Mucosa of descending colon (tissue), 3 donors: ENCODE results near the gene WWP2. TPM values are rescaled to one million over a fixed set of nuclear protein-coding genes. Genes with fewer than 3 reads are reported as not detected.

Source experiments
- ATAC-seq: fragments of 200-7000 bp; cut with Tn5 transposase; one replicate; pipeline ENCODE4 v1.9.1; 2020; ENCODE audit warnings: mild to moderate bottlenecking, moderate library complexity
- DNase-seq, 3 donors: peaks; one replicate each; pipeline ENCODE4 v3.0.0-alpha.2; 2020
- H3K36me3 ChIP-seq: fragments of 200-600 bp; one replicate; pipeline ENCODE4 v1.8.0; 2021; ENCODE audit warnings: low read depth, mild to moderate bottlenecking
- H3K4me1 ChIP-seq: fragments of 200-600 bp; one replicate; pipeline ENCODE4 v1.8.0; 2021; ENCODE audit warnings: low read depth, mild to moderate bottlenecking
- H3K4me3 ChIP-seq: fragments of 200-600 bp; one replicate; pipeline ENCODE4 v1.8.0; 2021; ENCODE audit warnings: mild to moderate bottlenecking
- H3K9me3 ChIP-seq: fragments of 200-600 bp; one replicate; pipeline ENCODE4 v1.8.0; 2021; ENCODE audit warnings: mild to moderate bottlenecking
- CTCF ChIP-seq: fragments of 200-600 bp; IDR thresholded peaks from one replicate; pipeline ENCODE4 v1.8.0; 2022; ENCODE audit warnings: antibody characterized with exemption, mild to moderate bottlenecking
- intact Hi-C, 2 donors: fragments of 100-400 bp; cut with DNase I in 1 of 2; cut with micrococcal nuclease in 1 of 2; formaldehyde crosslinking; loops; one replicate each; pipeline versions ENCODE4 v1.11.0 to v1.11.1; 2022; cut with DNase I, micrococcal nuclease
- total RNA-seq, 3 donors: library from RNA; stranded (reverse); fragmentation: NEBNext Ultra II Directional in 2 of 3; extraction: Animal tissue kit (Norgen Biotek cat#: 25700) in 2 of 3; gene quantifications; one replicate each; pipeline versions ENCODE4 v1.2.1 to v1.2.4, GENCODE V29; 2021 to 2023
- donor health status: DM: no; HTN: no; CAD: no; lungs with moderate emphysema.
- donor health status: DM: no; HTN: no; CAD: no.
- donor health status: DM: no; HTN: yes; CAD: no.

WWP2 gene
- total RNA-seq, 3 donors from 2014 or later, result 70.2 to 110 (median 94.2) TPM

GRCh38 chr16:69867784-69868560 is 105.8 kb downstream of the WWP2 start:
- DNase-seq, result no peak
- intact Hi-C loops, result no loop called here
- no peak overlapping the region for H3K4me3 ChIP-seq
- H3K36me3 ChIP-seq, result no peaks in the 10 kb centered on the region
- no peaks in the 10 kb centered on the region for H3K4me1 ChIP-seq
- TF ChIP-seq CTCF, result no peak
- ATAC-seq, result peak; percentile 52
- H3K9me3 ChIP-seq, result no peaks in the 10 kb centered on the region

DNA sequence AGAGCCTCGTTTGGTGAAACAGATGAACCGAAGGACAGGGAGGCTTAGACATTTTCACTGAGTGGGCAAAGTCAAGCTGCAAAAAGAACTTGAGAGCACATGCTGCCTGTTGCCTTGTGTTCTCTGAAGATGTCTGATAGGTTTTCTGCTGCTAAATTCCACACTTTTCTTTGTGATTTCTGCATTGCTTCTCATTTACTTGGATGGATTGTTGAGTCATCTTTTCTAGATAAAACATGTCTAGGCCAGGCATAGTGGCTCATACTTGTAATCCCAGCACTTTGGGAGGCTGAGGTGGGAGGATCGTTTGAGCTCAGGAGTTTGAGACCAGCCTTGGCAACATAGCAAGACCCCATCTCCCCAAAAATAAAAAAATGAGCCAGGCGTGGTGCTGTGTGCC is 108.6 kb downstream of the WWP2 start:
- peaks cover 2% of the 10 kb centered on the region for H3K36me3 ChIP-seq
- H3K4me1 ChIP-seq, result no peaks in the 10 kb centered on the region
- H3K9me3 ChIP-seq, result no peaks in the 10 kb centered on the region
- ATAC-seq (no peak), DNase-seq (no peak)
- no peak for TF ChIP-seq CTCF
- intact Hi-C loops, result no loop called here
- H3K4me3 ChIP-seq, result no peak overlapping the region

- no peak for DNase-seq
- TF ChIP-seq CTCF, result no peak
These were observed 109.6 kb downstream of the WWP2 start for GRCh38 chr16:69871708-69872107.

GRCh38 chr16:69872888-69873287 is 110.8 kb downstream of the WWP2 start:
- no peak for DNase-seq
- Histone ChIP-seq H3K4me3 (no peak overlapping the region), H3K4me1 (no peaks in the 10 kb centered on the region), H3K36me3 (peaks cover 5% of the 10 kb centered on the region), H3K9me3 (peaks cover 10% of the 10 kb centered on the region)
- no peak for ATAC-seq
- no peak for TF ChIP-seq CTCF
- intact Hi-C loops, result no loop called here

More at GRCh38 chr16:69871708-69872107, 109.6 kb downstream of the WWP2 start:
- intact Hi-C loops, result no loop called here
- H3K4me1 ChIP-seq, result no peaks in the 10 kb centered on the region
- ATAC-seq, result no peak
- H3K9me3 ChIP-seq, result peaks cover 5% of the 10 kb centered on the region
- peaks cover 5% of the 10 kb centered on the region for H3K36me3 ChIP-seq
- H3K4me3 ChIP-seq, result no peak overlapping the region

GRCh38 chr16:69873783-69874182 is 111.7 kb downstream of the WWP2 start:
- peaks cover 5% of the 10 kb centered on the region for H3K36me3 ChIP-seq
- no peak for TF ChIP-seq CTCF
- no peak overlapping the region for H3K4me3 ChIP-seq
- no peaks in the 10 kb centered on the region for H3K4me1 ChIP-seq
- peaks cover 10% of the 10 kb centered on the region for H3K9me3 ChIP-seq
- intact Hi-C loops, result no loop called here
- DNase-seq (no peak), ATAC-seq (no peak)
